CD4-positive, alpha-beta T cell (primary cell): ENCODE data around the gene C9orf152. TPM values are rescaled to one million over a fixed set of nuclear protein-coding genes. Genes with fewer than 3 reads are reported as not detected.

ENCODE experiments used
- ATAC-seq: fragments of 200-7000 bp; cut with Tn5 transposase; one replicate; pipeline ENCODE4 v1.10.0; 2022; ENCODE audit warnings: mild to moderate bottlenecking; ENCODE audit not compliant: poor library complexity
- CTCF ChIA-PET: fragments of 350-600 bp; sonication (Branson Sonifier 250); formaldehyde crosslinking; loops from one replicate; lab custom pipeline; 2021; ENCODE audit warnings: antibody characterized with exemption, inconsistent platforms; lab: Charles Lee
- POLR2A ChIA-PET: fragments of 350-600 bp; sonication (Branson Sonifier 250); formaldehyde crosslinking; loops from one replicate; lab custom pipeline; 2021; ENCODE audit warnings: antibody characterized with exemption, inconsistent platforms; lab: Charles Lee
- DNase-seq, 14 experiments: peaks; one replicate each; pipeline ENCODE4 v3.0.0-alpha.2; 2013 to 2020; ENCODE audit warnings: mixed read lengths in 2 of 14
- H3K27ac ChIP-seq, 2 donors: one replicate each; pipeline versions ENCODE4 v1.5.1 to v1.7.0; 2013; ENCODE audit warnings: low read length in 2 of 2, low read depth in 1 of 2, mild to moderate bottlenecking in 1 of 2
- H3K27me3 ChIP-seq, 2 experiments: 1 replicate in 1 of 2; 2 replicates in 1 of 2; pipeline versions ENCODE4 v1.6.1 to v1.7.0; 2013; ENCODE audit warnings: low read length in 2 of 2, control low read depth in 1 of 2, mild to moderate bottlenecking in 1 of 2, moderate library complexity in 1 of 2; ENCODE audit not compliant: insufficient read depth in 2 of 2, control insufficient read depth in 1 of 2
- H3K36me3 ChIP-seq: one replicate; pipeline ENCODE4 v1.6.1; 2013; ENCODE audit warnings: low read length, control low read depth; ENCODE audit not compliant: insufficient read depth
- H3K4me1 ChIP-seq: one replicate; pipeline ENCODE4 v1.6.1; 2013; ENCODE audit warnings: low read length, control low read depth; ENCODE audit not compliant: insufficient read depth
- H3K4me3 ChIP-seq: one replicate; pipeline ENCODE4 v1.5.1; 2013; ENCODE audit warnings: mild to moderate bottlenecking, low read length, moderate library complexity
- H3K9me3 ChIP-seq, 2 experiments: 1 replicate in 1 of 2; 2 replicates in 1 of 2; pipeline versions ENCODE4 v1.6.1 to v1.7.0; 2013; ENCODE audit warnings: low read length in 2 of 2, mild to moderate bottlenecking in 2 of 2, control low read depth in 1 of 2, moderate library complexity in 1 of 2; ENCODE audit not compliant: control insufficient read depth in 1 of 2, insufficient read depth in 1 of 2
- H3K27ac Mint-ChIP-seq: one replicate; pipeline ENCODE4 v1.8.0; 2020; ENCODE audit warnings: mixed read lengths
- H3K27me3 Mint-ChIP-seq: one replicate; pipeline ENCODE4 v1.8.0; 2021; ENCODE audit warnings: mixed read lengths
- H3K36me3 Mint-ChIP-seq: one replicate; pipeline ENCODE4 v1.8.0; 2021; ENCODE audit warnings: low read depth, mixed read lengths
- H3K4me1 Mint-ChIP-seq: one replicate; pipeline ENCODE4 v1.8.0; 2021; ENCODE audit warnings: low read depth, mixed read lengths
- H3K4me3 Mint-ChIP-seq: one replicate; pipeline ENCODE4 v1.8.0; 2020; ENCODE audit warnings: mild to moderate bottlenecking, mixed read lengths
- H3K9me3 Mint-ChIP-seq: one replicate; pipeline ENCODE4 v1.8.0; 2020; ENCODE audit warnings: mixed read lengths
- intact Hi-C, 2 experiments: fragments of 100-400 bp; cut with DNase I in 1 of 2; cut with micrococcal nuclease in 1 of 2; formaldehyde crosslinking; loops; one replicate each; pipeline versions ENCODE4 v1.15.1 to v1.9.0; 2023 to 2025; cut with DNase I, micrococcal nuclease
- total RNA-seq, 174 experiments: library from RNA in 2 of 174; stranded (reverse) in 2 of 174; gene quantifications; one replicate each; pipeline ENCODE4 v1.2.3 and lab custom pipeline; 2021 to 2026
- TF ChIP-seq, protein P1 (sequence below): fragments of 200-600 bp; IDR thresholded peaks from one replicate; pipeline ENCODE4 v1.8.0; 2022; ENCODE audit warnings: antibody characterized with exemption, mild to moderate bottlenecking

Gene C9orf152
- total RNA-seq, 2 experiments from 2014 or later, result not detected

DNA sequence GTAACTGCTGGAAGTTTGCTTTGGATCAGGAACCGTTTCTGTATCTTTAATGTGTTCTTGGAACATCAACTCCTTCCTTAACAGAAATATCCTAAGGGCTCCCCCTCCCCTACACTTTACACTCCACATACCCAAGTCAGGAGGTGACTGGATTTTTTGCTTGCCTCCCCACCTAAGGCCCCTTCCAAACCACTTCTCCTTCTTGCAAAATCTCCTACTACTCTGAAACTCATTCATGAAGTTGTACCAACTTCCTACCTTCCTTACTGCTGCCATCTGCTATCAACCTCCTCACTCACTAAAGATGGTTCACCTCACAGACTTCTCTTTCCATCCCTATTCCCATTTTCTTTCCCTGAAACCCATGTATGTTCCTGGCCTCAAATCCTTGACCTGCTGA lies 32.2 kb upstream of the C9orf152 start:
- H3K9me3 ChIP-seq, result no peaks in the 10 kb centered on the region
- TF ChIP-seq, protein P1, sequence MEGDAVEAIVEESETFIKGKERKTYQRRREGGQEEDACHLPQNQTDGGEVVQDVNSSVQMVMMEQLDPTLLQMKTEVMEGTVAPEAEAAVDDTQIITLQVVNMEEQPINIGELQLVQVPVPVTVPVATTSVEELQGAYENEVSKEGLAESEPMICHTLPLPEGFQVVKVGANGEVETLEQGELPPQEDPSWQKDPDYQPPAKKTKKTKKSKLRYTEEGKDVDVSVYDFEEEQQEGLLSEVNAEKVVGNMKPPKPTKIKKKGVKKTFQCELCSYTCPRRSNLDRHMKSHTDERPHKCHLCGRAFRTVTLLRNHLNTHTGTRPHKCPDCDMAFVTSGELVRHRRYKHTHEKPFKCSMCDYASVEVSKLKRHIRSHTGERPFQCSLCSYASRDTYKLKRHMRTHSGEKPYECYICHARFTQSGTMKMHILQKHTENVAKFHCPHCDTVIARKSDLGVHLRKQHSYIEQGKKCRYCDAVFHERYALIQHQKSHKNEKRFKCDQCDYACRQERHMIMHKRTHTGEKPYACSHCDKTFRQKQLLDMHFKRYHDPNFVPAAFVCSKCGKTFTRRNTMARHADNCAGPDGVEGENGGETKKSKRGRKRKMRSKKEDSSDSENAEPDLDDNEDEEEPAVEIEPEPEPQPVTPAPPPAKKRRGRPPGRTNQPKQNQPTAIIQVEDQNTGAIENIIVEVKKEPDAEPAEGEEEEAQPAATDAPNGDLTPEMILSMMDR, result no peak
- Mint-ChIP-seq H3K9me3 (no peaks in the 10 kb centered on the region), H3K27ac (no peak overlapping the region), H3K4me1 (no peaks in the 10 kb centered on the region), H3K27me3 (no peaks in the 10 kb centered on the region), H3K36me3 (peaks cover 22% of the 10 kb centered on the region), H3K4me3 (no peak overlapping the region)
- ATAC-seq, result no peak
- DNase-seq, result no peak
- intact Hi-C loops, result no loop called here
- H3K27me3 ChIP-seq, result no peaks in the 10 kb centered on the region
- H3K4me3 ChIP-seq, result no peak overlapping the region
- H3K27ac ChIP-seq, result no peak overlapping the region
- ChIA-PET CTCF (no interaction called here), POLR2A (no interaction called here)
- H3K4me1 ChIP-seq, result no peaks in the 10 kb centered on the region
- H3K36me3 ChIP-seq, result peaks cover 22% of the 10 kb centered on the region

DNA sequence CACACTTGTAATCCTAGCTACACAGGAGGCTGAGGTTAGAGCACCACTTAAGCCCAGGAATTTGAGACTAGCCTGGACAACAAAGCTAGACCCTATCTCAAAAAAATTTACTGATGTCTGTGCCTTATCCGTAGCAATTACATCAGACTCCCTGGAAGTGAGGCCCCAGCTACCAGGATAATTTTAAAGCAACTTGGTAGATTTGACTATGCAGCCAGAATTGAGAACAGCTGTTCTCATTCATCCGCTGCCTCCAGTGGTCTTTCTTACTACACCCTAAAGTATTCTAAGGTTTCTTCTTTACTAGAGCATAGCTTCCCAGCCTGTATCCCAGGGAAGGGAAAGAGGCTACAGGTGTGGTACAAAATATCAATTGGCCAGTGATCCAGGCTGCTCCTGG lies 20.4 kb upstream of the C9orf152 start:
- TF ChIP-seq, protein P1, result no peak
- Histone ChIP-seq H3K4me3 (no peak overlapping the region), H3K27ac (no peak overlapping the region), H3K27me3 (no peaks in the 10 kb centered on the region), H3K36me3 (no peaks in the 10 kb centered on the region), H3K4me1 (no peaks in the 10 kb centered on the region), H3K9me3 (no peaks in the 10 kb centered on the region)
- no peak overlapping the region for H3K27ac Mint-ChIP-seq
- H3K4me3 Mint-ChIP-seq, result no peak overlapping the region
- no peaks in the 10 kb centered on the region for H3K36me3 Mint-ChIP-seq
- DNase-seq (no peak), ATAC-seq (no peak)
- intact Hi-C loops, result no loop called here
- POLR2A ChIA-PET, result no interaction called here
- no peaks in the 10 kb centered on the region for H3K4me1 Mint-ChIP-seq
- H3K9me3 Mint-ChIP-seq, result no peaks in the 10 kb centered on the region
- CTCF ChIA-PET, result interaction anchor here (1.1 kb wide), 1 partner anchor 10 kb away, joined by 7 read pairs; no protein-coding TSS in a partner anchor
- H3K27me3 Mint-ChIP-seq, result no peaks in the 10 kb centered on the region

GRCh38 chr9:110224583-110224982 lies 16.6 kb upstream of the C9orf152 start:
- no peaks in the 10 kb centered on the region for H3K9me3 Mint-ChIP-seq
- POLR2A ChIA-PET, result no interaction called here
- no peaks in the 10 kb centered on the region for H3K4me1 Mint-ChIP-seq
- H3K27ac Mint-ChIP-seq, result no peak overlapping the region
- intact Hi-C loops, result no loop called here
- no peaks in the 10 kb centered on the region for H3K36me3 ChIP-seq
- H3K4me3 ChIP-seq, result no peak overlapping the region
- H3K4me3 Mint-ChIP-seq, result no peak overlapping the region
- no peak for DNase-seq
- no peaks in the 10 kb centered on the region for H3K27me3 Mint-ChIP-seq
- H3K9me3 ChIP-seq, result no peaks in the 10 kb centered on the region
- H3K36me3 Mint-ChIP-seq, result no peaks in the 10 kb centered on the region
- no peaks in the 10 kb centered on the region for H3K27me3 ChIP-seq
- TF ChIP-seq, protein P1, result no peak
- no peak overlapping the region for H3K27ac ChIP-seq
- H3K4me1 ChIP-seq, result no peaks in the 10 kb centered on the region
- ATAC-seq, result no peak
- CTCF ChIA-PET, result no interaction called here
